Kidney (tissue), 14 donors: Measurements from ENCODE around the gene SPEM2. TPM values are rescaled to one million over a fixed set of nuclear protein-coding genes. Genes with fewer than 3 reads are reported as not detected.
A peak's percentile ranks its signal among the peaks of the same experiment; 100 is the strongest.

Experiments used
- DNase-seq, 5 donors: peaks; one replicate each; pipeline ENCODE4 v3.0.0-alpha.2; 2013 to 2020
- FAIRE-seq: peaks from 2 replicates; lab custom pipeline; 2012; peaks lifted over from hg19 to GRCh38; lab: Jason Lieb, UNC
- H3K27ac ChIP-seq, 2 donors: one replicate each; pipeline ENCODE4 v1.7.0; 2013; ENCODE audit warnings: low read depth in 2 of 2, low read length in 2 of 2, inconsistent platforms in 1 of 2
- H3K27me3 ChIP-seq: one replicate; pipeline ENCODE4 v1.7.1; 2013; ENCODE audit warnings: low read length, inconsistent platforms; ENCODE audit not compliant: control insufficient read depth, insufficient read depth
- H3K36me3 ChIP-seq, 3 donors: one replicate each; pipeline versions ENCODE4 v1.7.0 to v1.7.1; 2013; ENCODE audit warnings: low read length in 3 of 3, control low read depth in 1 of 3, inconsistent platforms in 1 of 3; ENCODE audit not compliant: insufficient read depth in 3 of 3, control insufficient read depth in 2 of 3
- H3K4me1 ChIP-seq, 3 donors: one replicate each; pipeline versions ENCODE4 v1.7.0 to v1.7.1; 2013; ENCODE audit warnings: low read length in 3 of 3, inconsistent platforms in 1 of 3, low read depth in 1 of 3; ENCODE audit not compliant: control insufficient read depth in 2 of 3, insufficient read depth in 2 of 3
- H3K4me3 ChIP-seq, 3 donors: one replicate each; pipeline versions ENCODE4 v1.7.0 to v1.8.1; 2013; ENCODE audit warnings: low read length in 3 of 3, control low read depth in 1 of 3, inconsistent platforms in 1 of 3
- H3K9ac ChIP-seq, 3 donors: one replicate each; pipeline versions ENCODE4 v1.7.0 to v1.7.1; 2013; ENCODE audit warnings: low read length in 3 of 3, control low read depth in 1 of 3, inconsistent platforms in 1 of 3
- H3K9me3 ChIP-seq, 3 donors: one replicate each; pipeline versions ENCODE4 v1.7.0 to v1.7.1; 2013; ENCODE audit warnings: low read length in 3 of 3, control low read depth in 1 of 3, inconsistent platforms in 1 of 3; ENCODE audit not compliant: control insufficient read depth in 2 of 3, insufficient read depth in 1 of 3
- intact Hi-C: fragments of 100-400 bp; cut with DNase I; formaldehyde crosslinking; loops from one replicate; pipeline ENCODE4 v1.11.1; 2022
- polyA plus RNA-seq: library from polyadenylated mRNA; stranded (reverse); fragments of 350-450 nt; fragmentation: Illumina TruSeq; extraction: RNeasy Lipid Tissue Mini Kit (QIAGEN cat#74804); gene quantifications from one replicate; pipeline ENCODE4 v1.2.3, GENCODE V29; 2014; ENCODE audit warnings: low read depth, low replicate concordance; ENCODE audit not compliant: insufficient read depth
- total RNA-seq: library from RNA; stranded (reverse); fragmentation: NEBNext Ultra II Directional; extraction: Animal tissue kit (Norgen Biotek cat#: 25700); gene quantifications from one replicate; pipeline ENCODE4 v1.2.1, GENCODE V29; 2021
- TF ChIP-seq, protein P1 (sequence below): IDR thresholded peaks from 3 replicates; pipeline ENCODE4 v1.5.1; 2012; ENCODE audit warnings: mild to moderate bottlenecking, moderate library complexity, borderline replicate concordance; ENCODE audit not compliant: insufficient read depth; ENCODE audit errors: extremely low read depth
- donor health status: control.
- donor health status: control.
- donor health status: control.
- donor health status: control.
- donor health status: control.
- donor health status: DM: yes; HTN: yes; CAD: no.
- donor health status: Normal renal cell carcinoma (clear cell type).

SPEM2 gene
- total and polyA plus RNA-seq, 2 donors from 2014 or later: not detected

DNA sequence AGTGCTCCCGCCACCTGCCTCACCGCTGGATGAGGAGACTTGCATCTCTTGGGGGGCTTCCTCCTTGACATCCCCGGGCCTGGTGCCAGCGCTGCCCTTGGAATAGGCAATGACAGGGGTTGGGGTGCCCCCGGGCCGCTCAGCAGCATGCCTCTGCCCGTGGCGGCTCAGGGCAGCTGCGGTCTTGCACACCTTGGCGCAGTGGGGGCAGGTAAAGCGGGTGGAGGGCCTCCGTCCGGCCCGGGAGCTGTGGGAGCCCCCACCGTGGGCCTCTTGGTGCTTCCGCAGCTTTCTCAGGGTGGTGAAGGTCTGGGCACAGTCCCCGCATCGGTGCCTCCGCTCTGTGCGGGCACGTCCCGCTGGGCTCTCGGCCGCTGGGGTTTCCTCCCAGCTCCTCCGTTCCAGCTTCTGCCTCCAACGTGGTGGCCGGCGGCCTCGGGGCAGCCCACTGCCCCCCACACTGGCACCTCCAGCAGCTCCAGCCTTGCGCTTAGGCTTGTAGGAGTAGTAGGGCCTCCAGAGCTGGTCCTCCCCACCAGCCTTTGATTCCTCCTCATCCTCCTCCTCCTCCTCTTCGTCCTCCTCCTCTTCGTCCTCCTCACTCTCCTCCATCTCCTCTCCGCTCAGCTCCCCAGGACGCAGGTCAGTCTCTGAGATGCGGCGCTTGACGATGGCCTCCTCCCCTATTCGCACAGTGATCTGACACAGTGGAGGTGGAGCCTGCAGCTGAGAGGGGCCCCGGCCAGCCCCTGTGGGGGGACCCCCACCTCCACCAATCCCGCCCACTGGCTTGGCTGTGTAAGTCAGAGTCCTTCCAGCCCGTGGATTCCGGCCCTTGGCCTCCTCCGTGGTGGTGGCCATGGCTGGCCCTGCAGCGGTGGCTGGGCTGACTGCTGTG is 37.3 kb downstream of the SPEM2 start:
- intact Hi-C loops: no loop called here
- TF ChIP-seq, protein P1, sequence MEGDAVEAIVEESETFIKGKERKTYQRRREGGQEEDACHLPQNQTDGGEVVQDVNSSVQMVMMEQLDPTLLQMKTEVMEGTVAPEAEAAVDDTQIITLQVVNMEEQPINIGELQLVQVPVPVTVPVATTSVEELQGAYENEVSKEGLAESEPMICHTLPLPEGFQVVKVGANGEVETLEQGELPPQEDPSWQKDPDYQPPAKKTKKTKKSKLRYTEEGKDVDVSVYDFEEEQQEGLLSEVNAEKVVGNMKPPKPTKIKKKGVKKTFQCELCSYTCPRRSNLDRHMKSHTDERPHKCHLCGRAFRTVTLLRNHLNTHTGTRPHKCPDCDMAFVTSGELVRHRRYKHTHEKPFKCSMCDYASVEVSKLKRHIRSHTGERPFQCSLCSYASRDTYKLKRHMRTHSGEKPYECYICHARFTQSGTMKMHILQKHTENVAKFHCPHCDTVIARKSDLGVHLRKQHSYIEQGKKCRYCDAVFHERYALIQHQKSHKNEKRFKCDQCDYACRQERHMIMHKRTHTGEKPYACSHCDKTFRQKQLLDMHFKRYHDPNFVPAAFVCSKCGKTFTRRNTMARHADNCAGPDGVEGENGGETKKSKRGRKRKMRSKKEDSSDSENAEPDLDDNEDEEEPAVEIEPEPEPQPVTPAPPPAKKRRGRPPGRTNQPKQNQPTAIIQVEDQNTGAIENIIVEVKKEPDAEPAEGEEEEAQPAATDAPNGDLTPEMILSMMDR: no peak
- Histone ChIP-seq H3K27me3 (no peaks in the 10 kb centered on the region), H3K4me1 (peaks cover 0 to 4% (median 3%) of the 10 kb centered on the region in 3 donors), H3K9me3 (no peaks in the 10 kb centered on the region), H3K4me3 (no peak overlapping the region), H3K36me3 (peaks cover 0 to 9% (median 5%) of the 10 kb centered on the region in 3 donors), H3K9ac (no peak overlapping the region), H3K27ac (no peak overlapping the region)
- peak in 1 of 5 donors; percentile 75 for DNase-seq
- no peak for FAIRE-seq

DNA sequence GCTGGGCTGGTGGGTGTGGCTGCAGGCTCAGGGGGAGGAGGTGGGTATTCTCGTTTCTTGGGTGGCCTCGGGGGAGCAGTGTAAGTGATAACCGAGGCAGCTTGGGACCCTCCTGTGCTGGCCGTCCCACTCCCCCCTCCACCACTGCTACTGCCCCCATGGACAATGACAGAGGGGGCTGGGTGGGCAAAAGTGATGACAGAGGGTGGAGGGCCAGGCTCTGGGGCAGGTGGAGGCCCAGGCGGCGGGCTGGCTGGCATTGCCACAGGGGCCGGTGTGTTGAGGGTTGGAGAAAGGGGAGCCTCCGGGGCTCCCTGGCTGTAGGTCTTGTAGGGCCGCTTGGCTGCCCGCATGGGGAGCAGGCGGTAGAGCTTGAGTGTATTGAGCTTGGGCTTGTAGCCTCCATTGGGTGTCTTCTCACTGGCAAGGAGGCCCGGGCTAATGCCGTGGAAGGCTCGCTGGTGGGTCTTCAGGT is 38.0 kb downstream of the SPEM2 start:
- H3K4me3 ChIP-seq: no peak overlapping the region
- no peak for FAIRE-seq
- DNase-seq: no peak
- peaks cover 0 to 9% (median 5%) of the 10 kb centered on the region in 3 donors for H3K36me3 ChIP-seq
- H3K9ac ChIP-seq: no peak overlapping the region
- no peaks in the 10 kb centered on the region for H3K27me3 ChIP-seq
- no peaks in the 10 kb centered on the region for H3K9me3 ChIP-seq
- H3K4me1 ChIP-seq: peaks cover 0 to 4% (median 3%) of the 10 kb centered on the region in 3 donors
- intact Hi-C loops: no loop called here
- TF ChIP-seq, protein P1: no peak
- H3K27ac ChIP-seq: no peak overlapping the region

DNA sequence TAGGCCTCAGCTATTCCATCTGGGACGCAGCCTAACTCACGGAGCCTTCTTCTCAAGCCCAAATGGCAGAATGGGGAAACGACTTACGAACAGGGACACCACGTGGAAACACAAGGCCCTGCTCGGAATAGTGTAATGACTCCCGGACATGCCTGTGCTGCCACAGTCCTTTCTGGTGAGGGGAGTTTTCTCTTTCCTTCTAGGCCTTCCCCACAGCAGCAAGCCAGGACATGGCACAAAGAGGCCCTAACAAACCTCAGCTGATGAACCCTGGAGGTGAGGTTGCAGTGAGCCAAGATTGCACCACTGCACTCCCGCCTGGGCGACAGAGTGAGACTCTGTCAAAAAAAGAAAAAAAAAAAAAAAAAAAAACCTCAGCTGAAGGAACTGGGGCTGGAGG is 38.7 kb downstream of the SPEM2 start:
- Histone ChIP-seq H3K36me3 (peaks cover 0 to 9% (median 5%) of the 10 kb centered on the region in 3 donors), H3K27ac (no peak overlapping the region), H3K27me3 (no peaks in the 10 kb centered on the region), H3K4me3 (no peak overlapping the region), H3K9me3 (no peaks in the 10 kb centered on the region), H3K9ac (no peak overlapping the region), H3K4me1 (peaks cover 0 to 6% (median 4%) of the 10 kb centered on the region in 3 donors)
- TF ChIP-seq, protein P1: no peak
- no peak for FAIRE-seq
- DNase-seq: no peak
- intact Hi-C loops: no loop called here
